GM11168 (cell line): Measurements from ENCODE around the gene CSNK1A1.

ENCODE experiments used
- in situ Hi-C: fragments of 300-500 bp; cut with MboI; formaldehyde crosslinking; loops from one replicate; pipeline ENCODE4 v1.12.0; 2022; ENCODE audit warnings: low sequenced_read_pairs; ENCODE audit not compliant: unreplicated experiment

CSNK1A1 gene

DNA sequence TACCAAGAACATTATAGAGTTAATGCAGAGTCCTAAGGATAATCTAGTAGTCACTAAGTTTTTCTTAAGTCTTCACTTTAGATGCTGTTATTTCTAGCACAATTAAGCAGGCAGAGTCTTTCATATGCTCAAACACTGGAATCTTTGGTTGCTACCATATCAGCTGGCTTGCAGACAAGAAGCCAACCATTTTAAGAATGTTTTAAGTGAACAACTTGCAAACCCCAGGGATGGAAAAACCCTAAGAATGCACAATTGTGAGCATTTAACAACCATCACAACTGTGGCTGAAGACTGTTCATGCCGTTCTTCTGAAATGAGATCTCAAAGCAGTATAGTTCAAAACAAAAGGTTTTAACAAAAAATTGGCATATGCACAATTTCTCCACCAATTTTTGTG lies 55.1 kb downstream of the CSNK1A1 start:
- in situ Hi-C loops: no loop called here

GRCh38 chr5:149495673-149496072 lies 55.6 kb downstream of the CSNK1A1 start:
- in situ Hi-C loops: no loop called here

- in situ Hi-C loops: no loop called here
These were observed 57.9 kb downstream of the CSNK1A1 start for GRCh38 chr5:149493316-149493715.

GRCh38 chr5:149492781-149493180 lies 58.5 kb downstream of the CSNK1A1 start:
- in situ Hi-C loops: no loop called here

DNA sequence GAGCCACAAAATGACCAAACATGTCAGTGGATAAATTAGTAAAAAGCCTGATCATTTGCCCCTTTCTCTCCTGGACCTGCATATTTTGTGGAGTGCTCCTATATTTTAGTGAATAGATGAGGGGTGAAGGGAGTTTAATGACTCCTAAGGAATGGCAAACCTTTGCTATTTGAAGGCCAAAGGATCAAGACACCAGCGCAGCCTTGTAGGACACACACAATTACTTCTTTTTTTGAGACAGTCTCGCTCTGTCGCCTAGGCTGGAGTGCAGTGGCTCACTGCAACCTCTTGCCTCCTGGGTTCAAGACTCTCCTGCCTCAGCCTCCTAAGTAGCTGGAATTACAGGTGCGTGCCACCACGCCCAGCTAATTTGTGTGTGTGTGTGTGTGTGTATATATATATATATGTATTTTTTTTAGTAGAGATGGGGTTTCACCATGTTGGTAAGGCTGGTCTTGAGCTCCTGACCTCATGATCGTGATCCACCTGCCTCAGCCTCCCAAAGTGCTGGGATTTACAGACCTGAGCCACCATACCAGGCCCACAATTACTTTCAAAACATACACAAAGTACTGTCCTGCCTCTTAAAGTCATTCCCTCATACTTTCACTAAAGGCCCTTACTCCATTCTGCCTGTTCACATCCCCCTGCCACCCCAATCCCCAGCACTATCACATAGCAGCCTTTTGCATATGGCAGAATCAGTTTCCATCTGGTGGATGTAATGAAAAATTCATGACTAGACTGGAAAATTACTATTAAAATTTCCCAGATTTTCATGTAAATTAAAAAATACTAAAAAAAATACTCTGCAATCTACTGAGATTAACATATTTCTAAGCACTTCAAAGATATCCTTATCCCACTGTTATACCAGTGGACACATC lies 60.4 kb downstream of the CSNK1A1 start:
- in situ Hi-C loops: no loop called here

DNA sequence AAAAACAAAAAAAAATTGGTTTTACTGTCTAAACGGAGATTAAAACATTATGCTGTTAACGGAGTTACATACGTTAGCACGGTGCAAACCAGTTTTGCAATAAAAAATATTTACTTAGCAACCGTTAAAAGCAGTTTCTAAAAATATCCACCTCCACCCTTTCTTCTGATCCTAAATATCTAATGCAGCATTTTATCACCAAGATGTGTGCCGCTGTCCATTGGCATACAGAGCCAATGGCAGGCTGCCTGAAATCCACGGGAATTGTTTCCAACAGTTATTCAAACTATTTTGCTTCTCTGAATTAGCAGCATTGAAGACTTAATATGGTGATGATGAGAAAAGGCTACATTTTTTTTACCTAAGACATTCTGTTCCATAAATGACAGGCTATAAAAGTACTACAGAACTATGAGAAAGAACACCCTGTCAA lies 61.6 kb downstream of the CSNK1A1 start:
- in situ Hi-C loops: no loop called here

DNA sequence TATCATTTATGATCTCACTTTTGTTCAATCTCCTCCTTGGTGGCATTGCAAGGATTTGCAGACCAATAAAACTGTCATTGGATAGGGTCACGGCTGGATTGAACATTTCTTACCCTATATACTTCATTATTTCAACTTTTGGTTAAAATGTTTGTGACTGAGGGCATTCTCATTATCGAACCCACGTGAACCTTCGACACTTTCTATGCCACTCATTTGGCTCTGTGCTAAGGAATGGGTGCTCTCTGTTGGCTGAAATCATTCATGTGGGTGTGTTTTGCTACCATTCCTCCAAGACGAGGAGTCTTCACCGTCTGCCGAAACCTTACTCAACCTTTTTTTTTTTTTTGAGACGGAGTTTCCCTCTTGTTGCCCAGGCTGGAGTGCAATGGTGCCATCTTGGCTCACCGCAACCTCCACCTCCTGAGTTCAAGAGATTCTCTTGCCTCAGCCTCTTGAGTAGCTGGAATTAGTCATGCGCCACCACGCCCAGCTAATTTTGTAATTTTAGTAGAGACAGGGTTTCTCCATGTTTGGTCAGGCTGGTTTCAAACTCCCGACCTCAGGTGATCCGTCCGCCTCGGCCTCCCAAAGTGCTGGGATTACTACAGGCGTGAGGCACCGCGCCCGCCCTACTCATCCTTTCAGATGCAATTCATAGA lies 62.5 kb downstream of the CSNK1A1 start:
- in situ Hi-C loops: no loop called here

DNA sequence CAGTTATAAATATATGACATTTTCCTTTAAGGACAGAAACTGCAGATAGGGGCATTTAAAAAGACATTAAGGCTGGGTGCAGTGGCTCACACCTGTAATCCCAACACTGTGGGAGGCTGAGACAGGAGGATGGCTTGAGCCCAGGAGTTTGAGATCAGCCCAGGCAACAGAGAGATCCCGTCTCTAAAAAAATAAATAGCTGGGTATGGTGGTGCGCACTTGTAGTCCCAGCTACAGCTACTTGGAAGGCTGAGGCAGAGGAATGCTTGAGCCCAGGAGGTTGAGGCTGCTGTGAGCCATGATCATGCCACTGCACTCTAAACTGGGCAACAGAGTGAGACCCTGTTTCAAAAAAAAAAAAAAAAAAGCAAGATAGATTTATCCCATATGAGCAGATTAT lies 63.6 kb downstream of the CSNK1A1 start:
- in situ Hi-C loops: no loop called here

DNA sequence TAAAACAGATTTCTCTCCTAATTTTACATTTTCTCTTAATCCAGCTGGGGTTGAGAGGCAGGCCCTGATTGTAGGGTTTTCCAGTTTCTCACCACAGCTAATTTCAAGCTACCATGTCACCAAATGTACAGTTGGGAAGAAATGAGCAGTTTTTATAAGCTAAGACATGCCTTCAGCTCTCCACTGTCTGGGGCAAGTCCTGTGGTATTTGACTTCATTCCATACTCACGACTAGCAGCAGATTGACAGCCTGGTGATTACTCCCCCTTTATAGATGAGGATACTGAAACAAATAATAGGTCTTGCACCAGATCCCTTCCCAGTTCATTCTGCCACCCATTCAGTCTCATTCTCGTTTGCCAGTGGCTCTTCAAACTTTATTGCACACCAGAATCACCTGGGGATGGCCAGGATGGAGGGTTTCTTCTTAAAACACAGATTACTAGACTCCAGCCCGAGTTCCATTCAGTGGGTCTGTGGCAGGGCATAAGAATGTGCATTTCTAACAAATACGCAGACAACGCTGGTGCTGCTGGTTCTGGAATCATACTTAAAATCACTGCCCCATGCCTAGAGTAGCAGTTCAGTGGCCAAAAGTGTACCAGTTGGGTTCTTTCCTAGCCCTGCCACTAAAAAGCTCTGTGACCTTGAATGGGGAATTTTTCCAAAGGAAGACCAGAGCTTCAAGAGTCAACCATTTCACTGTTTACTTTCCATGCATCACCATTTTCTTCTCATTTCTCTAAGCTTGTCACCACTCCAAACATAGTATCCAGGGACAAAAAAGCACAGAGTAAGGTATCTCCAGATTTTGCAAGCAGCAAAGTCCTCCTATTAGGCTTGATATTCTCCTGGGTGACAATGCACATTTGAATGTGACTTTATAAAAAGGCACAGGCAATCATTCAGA lies 64.3 kb downstream of the CSNK1A1 start:
- in situ Hi-C loops: no loop called here

- in situ Hi-C loops: no loop called here
These were observed 65.3 kb downstream of the CSNK1A1 start for GRCh38 chr5:149485655-149486615.

DNA sequence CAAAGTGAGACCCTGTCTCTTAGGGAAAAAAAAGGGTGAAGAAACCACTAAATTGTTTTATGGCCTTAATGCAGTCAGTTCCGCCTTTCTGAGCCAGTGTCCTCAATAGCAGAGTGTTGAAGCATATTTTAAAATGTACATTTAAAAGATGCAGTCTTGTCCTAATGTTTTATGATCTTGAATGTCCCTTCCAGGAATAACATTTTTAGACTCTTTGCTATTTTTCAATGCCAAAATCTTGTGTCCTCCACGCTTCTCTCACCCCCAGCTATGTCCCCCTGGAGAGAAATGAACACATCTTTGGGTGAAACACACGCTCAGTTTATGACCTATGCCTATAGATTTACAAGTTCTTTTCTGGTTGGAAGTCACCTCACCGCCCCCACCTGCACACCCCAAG lies 69.8 kb downstream of the CSNK1A1 start:
- in situ Hi-C loops: no loop called here

DNA sequence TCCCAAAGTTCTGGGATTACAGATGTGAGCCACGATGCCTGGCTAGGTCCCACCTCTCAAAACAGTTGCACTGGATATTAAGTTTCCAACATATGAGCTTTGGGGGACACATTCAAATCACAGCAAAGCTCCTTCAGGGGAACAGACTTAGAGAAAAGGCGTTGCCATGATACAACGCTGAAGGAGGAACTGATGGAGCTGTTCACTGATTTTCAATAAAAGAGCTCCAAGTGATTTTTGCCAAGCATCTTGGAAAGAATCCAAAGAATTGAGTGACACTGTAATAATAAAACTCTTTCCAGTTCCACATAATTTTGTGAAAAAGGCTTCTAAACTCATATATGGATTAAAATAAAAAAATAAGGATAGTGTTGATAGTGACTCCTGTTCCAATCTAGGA lies 72.5 kb downstream of the CSNK1A1 start:
- in situ Hi-C loops: no loop called here

GRCh38 chr5:149475777-149476176 lies 75.5 kb downstream of the CSNK1A1 start:
- in situ Hi-C loops: no loop called here

GRCh38 chr5:149474198-149474597 lies 77.0 kb downstream of the CSNK1A1 start:
- in situ Hi-C loops: no loop called here

- in situ Hi-C loops: no loop called here
These were observed 77.8 kb downstream of the CSNK1A1 start for GRCh38 chr5:149473441-149473840.

GRCh38 chr5:149472399-149472798 lies 78.8 kb downstream of the CSNK1A1 start:
- in situ Hi-C loops: no loop called here

DNA sequence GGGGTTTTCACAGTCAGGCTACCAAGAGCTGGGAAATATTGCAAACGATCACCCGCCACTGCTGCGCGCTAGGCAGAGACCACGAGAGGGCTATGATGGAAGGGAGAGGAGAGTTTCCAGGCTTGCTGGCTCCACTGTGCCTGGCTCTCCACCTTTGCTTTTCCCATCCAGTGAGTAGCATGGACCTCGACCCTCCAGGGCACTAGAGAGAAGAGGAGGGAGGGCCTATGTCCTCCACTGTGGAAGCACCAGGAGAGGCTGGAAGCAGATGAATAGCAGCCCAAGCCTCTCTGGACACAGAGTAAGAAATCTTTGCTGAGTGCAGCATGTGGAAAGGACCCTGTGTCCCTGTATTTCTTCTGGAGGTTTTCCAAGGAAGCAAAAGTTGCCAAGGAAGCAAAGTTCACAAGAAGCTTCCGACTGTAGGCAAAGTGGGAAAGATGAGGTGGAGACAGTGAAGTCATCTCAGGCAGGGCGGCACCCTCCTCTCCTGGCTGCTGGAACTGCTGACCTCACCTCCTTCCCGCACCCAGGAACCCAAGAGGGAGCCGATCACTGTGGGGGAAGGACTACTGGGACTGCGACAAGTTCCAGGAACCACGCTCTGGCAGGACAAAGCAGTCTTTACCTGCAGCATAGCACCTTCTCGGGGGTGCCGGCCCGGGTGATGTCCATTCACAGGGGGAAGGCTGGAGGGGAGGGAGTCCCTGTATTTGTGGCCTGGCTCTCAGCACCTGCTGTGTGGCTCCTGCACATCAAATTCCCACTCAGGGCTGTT lies 79.6 kb downstream of the CSNK1A1 start:
- in situ Hi-C loops: no loop called here

DNA sequence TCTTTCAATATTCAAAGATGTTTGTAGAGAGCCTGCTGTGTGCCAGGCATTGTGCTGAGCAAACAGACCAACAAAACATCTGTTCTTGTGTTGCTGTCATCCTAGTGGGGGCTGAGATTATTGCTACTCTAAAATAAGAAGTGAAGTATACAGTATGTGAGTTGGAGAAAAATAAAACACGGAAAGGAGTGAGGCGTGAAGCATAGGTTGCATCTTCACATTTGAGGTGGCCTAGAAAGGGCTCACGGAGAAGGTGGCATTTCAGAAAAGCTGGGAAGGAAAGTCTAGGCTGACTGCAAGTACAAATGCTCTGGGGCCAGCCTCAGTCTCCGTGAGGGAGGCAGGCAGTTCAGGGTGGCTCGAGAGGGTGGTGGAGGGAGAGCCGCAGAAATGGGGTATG lies 80.3 kb downstream of the CSNK1A1 start:
- in situ Hi-C loops: no loop called here

DNA sequence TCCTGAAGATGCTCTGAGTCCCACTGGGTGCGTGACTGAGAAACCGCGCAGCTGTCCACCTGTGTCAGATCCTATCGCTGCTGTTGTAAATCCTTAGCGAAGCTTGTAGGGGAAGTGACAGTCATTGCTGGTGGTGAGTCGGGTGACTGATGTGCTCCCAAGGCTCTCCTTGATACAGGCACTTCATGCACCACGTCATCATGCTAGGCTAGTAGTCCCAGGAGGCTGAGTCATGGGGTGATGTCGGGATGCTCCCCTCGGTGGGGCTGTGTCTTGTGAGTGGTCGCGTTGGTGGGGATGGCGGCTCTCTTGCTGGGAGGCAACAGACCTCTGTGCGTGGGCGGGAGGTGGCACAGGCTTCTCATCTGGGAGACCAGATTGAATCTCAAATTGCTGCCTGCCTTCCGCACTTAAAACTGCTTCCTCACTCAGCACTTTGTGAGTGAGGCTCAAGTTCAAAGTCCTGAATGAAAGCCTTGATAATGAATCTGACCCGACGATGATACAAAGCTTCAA lies 84.7 kb downstream of the CSNK1A1 start:
- in situ Hi-C loops: no loop called here
